ENCODE data around the gene ZSCAN5B. TPM values are rescaled to one million over a fixed set of nuclear protein-coding genes. Genes with fewer than 3 reads are reported as not detected.
"Not testable (repeated sequence)": the region's sequence is repeated elsewhere in the genome, so short reads cannot be mapped to it uniquely, and the experiment has no call there.

The ZSCAN5B gene
- polyA plus RNA-seq, 4 donors, result 0.12 to 0.14 TPM; not detected in 2

- DNase-seq (ENCODE audit: low read depth in 4 of 4, low spot score in 3 of 4), result no peak
Measured at GRCh38 chr19:56176881-56177280, 20.7 kb downstream of the ZSCAN5B start.

- not testable (repeated sequence) for DNase-seq (ENCODE audit: low read depth in 4 of 4, low spot score in 3 of 4)
Measured at GRCh38 chr19:56176310-56176709, 21.3 kb downstream of the ZSCAN5B start.

- DNase-seq (ENCODE audit: low read depth in 4 of 4, low spot score in 3 of 4), result not testable (repeated sequence)
Measured at GRCh38 chr19:56175861-56176307, 21.7 kb downstream of the ZSCAN5B start, which contains the start of gene GALP. Gene GALP, plus strand, starts transcription at chr19:56176008. Its CDS starts 1,101 bp downstream, at chr19:56177109.

- DNase-seq (ENCODE audit: low read depth in 4 of 4, low spot score in 3 of 4), result no peak
Measured at GRCh38 chr19:56174550-56174949, 23.0 kb downstream of the ZSCAN5B start.

GRCh38 chr19:56174086-56174485, 23.5 kb downstream of the ZSCAN5B start:
- no peak for DNase-seq (ENCODE audit: low read depth in 4 of 4, low spot score in 3 of 4)

GRCh38 chr19:56170261-56170660, 27.3 kb downstream of the ZSCAN5B start:
- no peak for DNase-seq (ENCODE audit: low read depth in 4 of 4, low spot score in 3 of 4)

GRCh38 chr19:56167064-56167578, 30.5 kb downstream of the ZSCAN5B start:
- peak in 2 of 4 donors; percentile 18 to 27 for DNase-seq (ENCODE audit: low read depth in 4 of 4, low spot score in 3 of 4)

- DNase-seq (ENCODE audit: low read depth in 4 of 4, low spot score in 3 of 4), result no peak
Measured at GRCh38 chr19:56163097-56163496, 34.5 kb downstream of the ZSCAN5B start.

- no peak for DNase-seq (ENCODE audit: low read depth in 4 of 4, low spot score in 3 of 4)
Measured at GRCh38 chr19:56162258-56162657, 35.3 kb downstream of the ZSCAN5B start.

GRCh38 chr19:56161534-56161933, 36.0 kb downstream of the ZSCAN5B start:
- DNase-seq (ENCODE audit: low read depth in 4 of 4, low spot score in 3 of 4), result no peak

- DNase-seq (ENCODE audit: low read depth in 4 of 4, low spot score in 3 of 4), result no peak
Measured at GRCh38 chr19:56159622-56160271, 37.8 kb downstream of the ZSCAN5B start.

GRCh38 chr19:56159009-56159559, 38.5 kb downstream of the ZSCAN5B start:
- no peak for DNase-seq (ENCODE audit: low read depth in 4 of 4, low spot score in 3 of 4)

- DNase-seq (ENCODE audit: low read depth in 4 of 4, low spot score in 3 of 4), result no peak
Measured at GRCh38 chr19:56158170-56158757, 39.3 kb downstream of the ZSCAN5B start.

GRCh38 chr19:56156768-56157167, 40.8 kb downstream of the ZSCAN5B start:
- no peak for DNase-seq (ENCODE audit: low read depth in 4 of 4, low spot score in 3 of 4)

GRCh38 chr19:56155124-56155687, 42.4 kb downstream of the ZSCAN5B start:
- DNase-seq (ENCODE audit: low read depth in 4 of 4, low spot score in 3 of 4), result no peak

- no peak for DNase-seq (ENCODE audit: low read depth in 4 of 4, low spot score in 3 of 4)
Measured at GRCh38 chr19:56153507-56153906, 44.1 kb downstream of the ZSCAN5B start.

- no peak for DNase-seq (ENCODE audit: low read depth in 4 of 4, low spot score in 3 of 4)
Measured at GRCh38 chr19:56152644-56153043, 44.9 kb downstream of the ZSCAN5B start.

GRCh38 chr19:56150358-56150757, 47.2 kb downstream of the ZSCAN5B start:
- no peak for DNase-seq (ENCODE audit: low read depth in 4 of 4, low spot score in 3 of 4)

GRCh38 chr19:56149656-56150038, 47.9 kb downstream of the ZSCAN5B start:
- DNase-seq (ENCODE audit: low read depth in 4 of 4, low spot score in 3 of 4), result no peak

GRCh38 chr19:56148955-56149655, 48.5 kb downstream of the ZSCAN5B start:
- DNase-seq (ENCODE audit: low read depth in 4 of 4, low spot score in 3 of 4), result not testable (repeated sequence)

- DNase-seq (ENCODE audit: low read depth in 4 of 4, low spot score in 3 of 4), result no peak
Measured at GRCh38 chr19:56148096-56148495, 49.5 kb downstream of the ZSCAN5B start.

Data from right renal pelvis (tissue), 4 donors.